ENCODE measurements around the gene N4BP2. TPM values are rescaled to one million over a fixed set of nuclear protein-coding genes. Genes with fewer than 3 reads are reported as not detected.

The N4BP2 gene
- total RNA-seq, 1 experiment from 2014 or later: 7.8 TPM

GRCh38 chr4:40186665-40187014 is 130.0 kb downstream of the N4BP2 start:
- ChIA-PET POLR2A (ENCODE audit: unreplicated experiment) (no interaction called here), CTCF (no interaction called here)
- Histone ChIP-seq H3K4me1 (replicated peaks; ENCODE audit: insufficient read depth) (peaks cover 10% of the 10 kb centered on the region), H3K9me3 (ENCODE audit: insufficient read depth, low read depth) (no peaks in the 10 kb centered on the region; the same call in 1 of the 2 replicates), H3K27ac (no peak overlapping the region), H3K9me2 (ENCODE audit: insufficient read depth) (no peaks in the 10 kb centered on the region), H3K36me3 (ENCODE audit: low read depth) (no peaks in the 10 kb centered on the region), H3K27me3 (ENCODE audit: insufficient read depth, low read depth) (no peaks in the 10 kb centered on the region), H2AFZ (no peak overlapping the region), H4K20me1 (ENCODE audit: insufficient read depth) (no peaks in the 10 kb centered on the region), H3K4me3 (no peak overlapping the region), H3K79me2 (ENCODE audit: low read depth) (no peaks in the 10 kb centered on the region), H3K4me2 (no peak overlapping the region), H3F3A (ENCODE audit: insufficient read depth, low read depth) (no peaks in the 10 kb centered on the region; the same call in 1 of the 2 replicates)
- BruUV-seq (replicated peaks): no TSS peak
- intact Hi-C loops (cut with micrococcal nuclease; ENCODE audit: unreplicated experiment): no loop called here
- no peak for DNase-seq
- no peak for TF ChIP-seq CTCF (conservative IDR thresholded peaks at IDR 0.05)
- TF ChIP-seq EZH2 (IDR thresholded peaks at IDR 0.05; ENCODE audit: low read depth): no peak

GRCh38 chr4:40187386-40187906 is 130.8 kb downstream of the N4BP2 start:
- no peak for DNase-seq
- CTCF ChIA-PET: no interaction called here
- no peaks in the 10 kb centered on the region; the same call in 1 of the 2 replicates for H3F3A ChIP-seq (ENCODE audit: insufficient read depth, low read depth)
- no peaks in the 10 kb centered on the region; the same call in 1 of the 2 replicates for H3K9me3 ChIP-seq (ENCODE audit: insufficient read depth, low read depth)
- POLR2A ChIA-PET (ENCODE audit: unreplicated experiment): interaction anchor here (0.7 kb wide), 1 partner anchor 775 kb away, joined by 4 read pairs; no protein-coding TSS in a partner anchor
- intact Hi-C loops (cut with micrococcal nuclease; ENCODE audit: unreplicated experiment): no loop called here
- TF ChIP-seq EZH2 (IDR thresholded peaks at IDR 0.05; ENCODE audit: low read depth): no peak
- TF ChIP-seq CTCF (conservative IDR thresholded peaks at IDR 0.05): no peak
- BruUV-seq (replicated peaks): no TSS peak
- no peaks in the 10 kb centered on the region for H3K79me2 ChIP-seq (ENCODE audit: low read depth)
- no peak overlapping the region for H2AFZ ChIP-seq
- H3K4me3 ChIP-seq: no peak overlapping the region
- no peaks in the 10 kb centered on the region for H3K27me3 ChIP-seq (ENCODE audit: insufficient read depth, low read depth)
- no peaks in the 10 kb centered on the region for H3K9me2 ChIP-seq (ENCODE audit: insufficient read depth)
- no peak overlapping the region for H3K27ac ChIP-seq
- peaks cover 17% of the 10 kb centered on the region for H3K4me1 ChIP-seq (replicated peaks; ENCODE audit: insufficient read depth)
- no peaks in the 10 kb centered on the region for H4K20me1 ChIP-seq (ENCODE audit: insufficient read depth)
- H3K4me2 ChIP-seq: no peak overlapping the region
- H3K36me3 ChIP-seq (ENCODE audit: low read depth): no peaks in the 10 kb centered on the region

- ChIA-PET POLR2A (ENCODE audit: unreplicated experiment) (no interaction called here), CTCF (no interaction called here)
- intact Hi-C loops (cut with micrococcal nuclease; ENCODE audit: unreplicated experiment): no loop called here
- Histone ChIP-seq H2AFZ (no peak overlapping the region), H4K20me1 (ENCODE audit: insufficient read depth) (no peaks in the 10 kb centered on the region), H3K4me2 (no peak overlapping the region), H3K27me3 (ENCODE audit: insufficient read depth, low read depth) (no peaks in the 10 kb centered on the region), H3K79me2 (ENCODE audit: low read depth) (no peaks in the 10 kb centered on the region), H3K9me3 (ENCODE audit: insufficient read depth, low read depth) (no peaks in the 10 kb centered on the region; the same call in 1 of the 2 replicates), H3K9me2 (ENCODE audit: insufficient read depth) (no peaks in the 10 kb centered on the region), H3F3A (ENCODE audit: insufficient read depth, low read depth) (no peaks in the 10 kb centered on the region; the same call in 1 of the 2 replicates), H3K4me1 (replicated peaks; ENCODE audit: insufficient read depth) (peaks cover 17% of the 10 kb centered on the region), H3K4me3 (no peak overlapping the region), H3K36me3 (ENCODE audit: low read depth) (no peaks in the 10 kb centered on the region), H3K27ac (no peak overlapping the region)
- BruUV-seq (replicated peaks): no TSS peak
- TF ChIP-seq EZH2 (IDR thresholded peaks at IDR 0.05; ENCODE audit: low read depth): no peak
- TF ChIP-seq CTCF (conservative IDR thresholded peaks at IDR 0.05): no peak
- no peak for DNase-seq
These were observed 133.4 kb downstream of the N4BP2 start for GRCh38 chr4:40190019-40190418.
